Cardiac fibroblast (primary cell): ENCODE results near the gene PLEKHH2.

Experiments
- DNase-seq, 2 donors: peaks; one replicate each; pipeline versions ENCODE4 v3.0.0 to v3.0.0-alpha.2; 2010; ENCODE audit warnings: low read depth in 2 of 2
- H3K4me3 ChIP-seq, 2 donors: replicated peaks in 1 of 2; 1 replicate in 1 of 2; 2 replicates in 1 of 2; pipeline ENCODE4 v1.5.1; 2011; ENCODE audit warnings: low read depth in 2 of 2, low read length in 2 of 2, mild to moderate bottlenecking in 2 of 2, moderate library complexity in 1 of 2
- TF ChIP-seq, protein P1 (sequence below): IDR thresholded peaks from one replicate; pipeline ENCODE4 v1.5.1; 2011; ENCODE audit warnings: low read depth, mild to moderate bottlenecking, low read length, inconsistent platforms

PLEKHH2 gene

GRCh38 chr2:43701111-43701510 lies 64.1 kb downstream of the PLEKHH2 start:
- TF ChIP-seq, protein P1, sequence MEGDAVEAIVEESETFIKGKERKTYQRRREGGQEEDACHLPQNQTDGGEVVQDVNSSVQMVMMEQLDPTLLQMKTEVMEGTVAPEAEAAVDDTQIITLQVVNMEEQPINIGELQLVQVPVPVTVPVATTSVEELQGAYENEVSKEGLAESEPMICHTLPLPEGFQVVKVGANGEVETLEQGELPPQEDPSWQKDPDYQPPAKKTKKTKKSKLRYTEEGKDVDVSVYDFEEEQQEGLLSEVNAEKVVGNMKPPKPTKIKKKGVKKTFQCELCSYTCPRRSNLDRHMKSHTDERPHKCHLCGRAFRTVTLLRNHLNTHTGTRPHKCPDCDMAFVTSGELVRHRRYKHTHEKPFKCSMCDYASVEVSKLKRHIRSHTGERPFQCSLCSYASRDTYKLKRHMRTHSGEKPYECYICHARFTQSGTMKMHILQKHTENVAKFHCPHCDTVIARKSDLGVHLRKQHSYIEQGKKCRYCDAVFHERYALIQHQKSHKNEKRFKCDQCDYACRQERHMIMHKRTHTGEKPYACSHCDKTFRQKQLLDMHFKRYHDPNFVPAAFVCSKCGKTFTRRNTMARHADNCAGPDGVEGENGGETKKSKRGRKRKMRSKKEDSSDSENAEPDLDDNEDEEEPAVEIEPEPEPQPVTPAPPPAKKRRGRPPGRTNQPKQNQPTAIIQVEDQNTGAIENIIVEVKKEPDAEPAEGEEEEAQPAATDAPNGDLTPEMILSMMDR = no peak
- DNase-seq = no peak
- H3K4me3 ChIP-seq = no peak overlapping the region

- H3K4me3 ChIP-seq = no peak overlapping the region
- peak; percentile 86 to 88 for DNase-seq
- TF ChIP-seq, protein P1 = no peak
Measured at GRCh38 chr2:43707255-43708015, 70.4 kb downstream of the PLEKHH2 start.

DNA sequence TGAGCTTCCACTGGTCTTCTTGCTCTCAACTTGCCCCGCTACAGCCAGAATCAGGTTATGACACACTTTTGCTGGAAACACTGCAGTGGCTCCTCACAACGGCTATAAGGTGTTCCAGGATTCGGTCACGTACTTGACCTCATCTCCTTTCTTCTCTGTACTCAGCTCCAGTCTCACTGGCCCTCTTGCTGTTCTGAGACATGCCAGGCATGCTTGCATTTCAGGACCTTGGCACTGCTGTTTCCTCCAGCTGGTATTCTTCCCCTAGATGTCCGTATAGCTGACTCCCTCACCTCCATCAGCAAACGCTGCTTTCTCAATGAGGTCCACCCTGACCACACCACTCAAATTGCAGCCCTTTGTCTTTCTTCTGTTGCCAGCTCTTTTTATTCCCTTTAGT lies 71.1 kb downstream of the PLEKHH2 start:
- DNase-seq = peak; percentile 9 to 31
- TF ChIP-seq, protein P1 = no peak
- H3K4me3 ChIP-seq = no peak overlapping the region

DNA sequence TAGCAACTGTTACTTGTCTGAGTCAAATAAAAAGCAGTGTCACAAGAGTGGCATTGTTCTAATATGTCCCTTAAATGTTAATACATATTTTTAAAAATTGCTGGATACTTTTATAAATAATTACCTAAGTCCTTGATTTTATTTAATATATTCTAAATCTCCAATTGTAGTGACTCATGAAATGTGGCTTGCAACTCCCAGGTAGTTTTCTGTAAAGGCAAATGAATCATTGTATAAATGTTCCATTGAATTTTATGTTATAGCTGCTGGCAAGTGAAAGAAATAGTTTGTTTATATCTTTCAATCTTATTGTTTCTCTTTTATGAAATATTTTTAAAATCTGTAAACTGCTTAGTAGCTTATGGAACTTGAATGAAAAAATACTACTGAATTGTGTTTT lies 71.8 kb downstream of the PLEKHH2 start:
- H3K4me3 ChIP-seq = no peak overlapping the region
- DNase-seq = peak in 1 of 2 donors; percentile 37
- TF ChIP-seq, protein P1 = no peak

DNA sequence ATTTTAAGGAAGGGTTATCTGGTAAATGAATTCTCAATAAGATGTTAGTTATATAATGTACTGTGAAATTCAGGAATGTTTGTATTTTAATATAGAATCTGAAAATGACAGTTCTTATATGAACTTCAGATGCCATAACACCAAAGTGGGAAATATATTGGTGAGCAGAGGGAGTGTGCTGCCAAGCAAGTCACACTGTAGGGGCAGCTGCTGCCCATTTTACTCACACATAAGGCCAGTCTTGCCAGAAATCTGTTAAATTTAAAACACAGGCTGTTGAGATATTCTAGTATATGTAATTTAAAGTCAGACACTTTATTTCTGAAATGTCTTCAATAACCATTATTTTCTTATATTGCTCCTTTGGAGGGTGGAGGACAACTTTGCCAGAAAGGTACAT lies 73.8 kb downstream of the PLEKHH2 start:
- TF ChIP-seq, protein P1 = no peak
- no peak for DNase-seq
- no peak overlapping the region for H3K4me3 ChIP-seq

GRCh38 chr2:43714164-43714563 lies 77.1 kb downstream of the PLEKHH2 start:
- TF ChIP-seq, protein P1 = no peak
- no peak overlapping the region for H3K4me3 ChIP-seq
- DNase-seq = peak; percentile 45 to 58
